C4-2B (cell line): ENCODE data around the gene PRICKLE2.
A peak's percentile ranks its signal among the peaks of the same experiment; 100 is the strongest.

Experiments
- H3K27ac ChIP-seq: fragments of 450-650 bp; 2 replicates; pipeline ENCODE4 v1.5.1; 2017
- ZFX ChIP-seq: fragments of 450-650 bp; IDR thresholded peaks from 2 replicates; pipeline ENCODE4 v1.6.1; 2017
- TF ChIP-seq, protein P1 (sequence below): fragments of 450-650 bp; conservative IDR thresholded peaks from 2 replicates; pipeline ENCODE4 v1.5.1; 2017; ENCODE audit warnings: mild to moderate bottlenecking

PRICKLE2 gene

DNA sequence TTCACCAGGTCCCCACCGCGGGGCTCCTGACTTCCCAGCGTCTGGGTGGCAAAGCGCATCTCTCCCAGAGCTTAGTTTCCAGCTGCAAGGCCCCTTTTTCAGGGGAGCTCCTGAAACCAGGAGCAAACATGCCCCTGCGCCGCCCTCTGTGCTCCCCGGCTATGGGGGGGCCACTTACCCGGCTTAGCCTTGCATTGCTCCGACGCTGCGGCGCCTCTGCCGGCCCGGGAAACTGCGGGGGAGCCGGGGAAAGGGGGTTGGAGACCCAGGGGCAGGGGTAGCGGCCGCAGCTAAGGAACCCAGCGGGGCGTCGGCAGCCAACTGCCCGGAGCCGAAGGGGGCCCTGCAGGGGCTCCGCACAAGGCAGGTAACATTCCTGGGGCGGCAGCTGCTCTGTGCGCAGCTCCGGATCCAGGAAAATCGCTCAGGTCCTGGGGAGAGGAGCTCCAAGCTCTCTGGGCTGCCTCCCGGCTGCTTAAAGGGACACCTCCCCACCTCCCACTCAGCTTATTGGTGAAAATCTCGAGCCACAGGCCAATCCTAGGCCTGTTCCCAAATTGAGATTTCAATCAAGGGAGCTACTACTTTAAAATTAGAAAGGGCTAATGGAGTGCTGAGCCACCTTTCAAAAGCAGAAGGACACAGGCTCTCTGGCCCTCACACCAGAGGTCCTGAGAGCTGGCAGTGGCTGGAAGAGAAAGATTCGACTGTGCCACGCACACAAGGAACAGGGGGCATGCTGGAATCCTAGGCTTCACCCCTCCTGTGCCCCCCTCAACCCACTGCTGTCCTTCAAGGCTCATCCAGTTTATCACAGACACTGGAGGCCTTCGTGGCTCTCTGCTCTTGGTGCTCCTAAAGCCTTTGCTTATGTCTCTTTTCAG is 42.7 kb upstream of the PRICKLE2 start:
- no peak for TF ChIP-seq ZFX
- H3K27ac ChIP-seq: peak overlapping the region; percentile 70

DNA sequence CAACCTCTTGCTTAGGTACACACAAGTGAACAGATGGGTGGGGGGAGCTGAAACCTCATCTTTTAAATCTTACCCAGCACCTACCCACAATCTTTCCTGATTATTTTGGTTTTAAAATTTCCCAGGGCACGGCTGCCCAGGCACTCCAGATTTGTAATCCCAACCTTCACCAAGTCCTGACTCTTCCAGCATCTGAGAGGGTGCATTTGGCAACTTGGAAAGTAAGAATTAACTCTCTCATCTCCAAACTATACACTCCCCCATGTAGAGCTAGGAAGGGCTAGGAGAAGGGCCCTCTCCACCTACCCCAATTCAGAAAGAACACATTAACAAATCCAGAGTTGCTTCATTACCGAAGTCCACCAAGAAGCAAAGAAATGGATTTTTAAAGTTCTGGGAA is 41.7 kb upstream of the PRICKLE2 start:
- H3K27ac ChIP-seq: peak overlapping the region; percentile 70; the same call in 1 of the 2 replicates
- TF ChIP-seq ZFX: no peak
- TF ChIP-seq, protein P1, sequence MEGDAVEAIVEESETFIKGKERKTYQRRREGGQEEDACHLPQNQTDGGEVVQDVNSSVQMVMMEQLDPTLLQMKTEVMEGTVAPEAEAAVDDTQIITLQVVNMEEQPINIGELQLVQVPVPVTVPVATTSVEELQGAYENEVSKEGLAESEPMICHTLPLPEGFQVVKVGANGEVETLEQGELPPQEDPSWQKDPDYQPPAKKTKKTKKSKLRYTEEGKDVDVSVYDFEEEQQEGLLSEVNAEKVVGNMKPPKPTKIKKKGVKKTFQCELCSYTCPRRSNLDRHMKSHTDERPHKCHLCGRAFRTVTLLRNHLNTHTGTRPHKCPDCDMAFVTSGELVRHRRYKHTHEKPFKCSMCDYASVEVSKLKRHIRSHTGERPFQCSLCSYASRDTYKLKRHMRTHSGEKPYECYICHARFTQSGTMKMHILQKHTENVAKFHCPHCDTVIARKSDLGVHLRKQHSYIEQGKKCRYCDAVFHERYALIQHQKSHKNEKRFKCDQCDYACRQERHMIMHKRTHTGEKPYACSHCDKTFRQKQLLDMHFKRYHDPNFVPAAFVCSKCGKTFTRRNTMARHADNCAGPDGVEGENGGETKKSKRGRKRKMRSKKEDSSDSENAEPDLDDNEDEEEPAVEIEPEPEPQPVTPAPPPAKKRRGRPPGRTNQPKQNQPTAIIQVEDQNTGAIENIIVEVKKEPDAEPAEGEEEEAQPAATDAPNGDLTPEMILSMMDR: no peak

DNA sequence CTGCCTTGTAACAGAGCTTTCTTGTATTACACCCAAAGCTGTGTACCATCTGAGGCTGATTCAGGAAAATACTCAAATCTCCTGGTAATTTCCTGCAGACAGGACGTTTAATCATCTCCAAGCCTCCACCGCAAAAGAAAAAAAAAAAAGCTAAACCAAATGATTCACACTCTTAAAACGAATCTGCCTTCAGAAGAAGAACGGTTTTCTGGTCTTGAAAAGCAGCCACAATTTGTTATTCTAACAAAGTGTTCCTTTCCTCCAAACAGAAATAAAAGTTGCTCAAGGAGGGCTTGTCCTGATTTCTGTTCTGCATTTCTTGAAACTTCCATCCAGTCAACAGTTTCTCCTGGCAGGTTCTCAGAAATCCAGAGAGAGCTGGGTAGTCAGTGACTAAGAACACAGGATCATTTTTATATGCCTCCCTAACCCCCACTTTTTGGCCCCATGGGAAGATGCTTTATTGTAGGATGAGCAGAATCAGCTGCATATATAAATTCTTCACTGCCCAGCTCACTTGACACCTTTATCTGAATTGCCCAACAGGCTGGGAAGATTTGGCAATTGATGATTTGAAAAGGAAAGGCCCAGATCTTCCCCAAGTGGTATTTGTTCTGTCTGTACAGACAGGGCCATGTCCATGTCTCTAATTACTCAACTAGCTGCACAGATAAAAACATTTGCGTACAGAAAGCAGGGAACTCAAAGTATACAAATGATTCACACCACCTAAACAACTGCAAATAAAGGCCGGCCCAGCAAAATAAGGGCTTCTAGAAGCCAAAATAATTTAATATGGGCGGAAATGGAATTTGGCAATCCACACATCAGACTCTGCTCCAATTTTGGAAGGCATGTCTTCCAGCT is 41.0 kb upstream of the PRICKLE2 start:
- H3K27ac ChIP-seq: peak overlapping the region; percentile 70; the same call in 1 of the 2 replicates
- TF ChIP-seq, protein P1: no peak
- no peak for TF ChIP-seq ZFX

DNA sequence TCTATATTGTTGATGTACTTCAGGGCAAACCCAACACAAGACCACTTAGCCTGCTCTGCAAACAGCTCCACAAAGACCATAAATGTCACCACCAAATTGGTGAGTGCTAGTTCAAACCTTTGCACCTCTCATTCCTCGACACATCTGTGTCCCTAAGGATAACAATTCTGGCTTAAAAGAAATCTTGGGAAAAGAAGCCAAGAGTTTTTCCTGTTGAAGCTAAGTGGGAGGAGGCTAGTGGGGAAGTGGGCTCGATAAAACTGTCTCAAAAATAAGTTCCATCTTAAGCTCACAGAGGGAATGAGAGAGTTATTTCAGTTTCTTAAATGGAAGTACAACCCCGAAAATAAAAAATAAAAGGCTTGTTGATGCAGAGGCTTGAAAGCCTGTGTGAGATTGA is 40.4 kb upstream of the PRICKLE2 start:
- TF ChIP-seq ZFX: no peak
- TF ChIP-seq, protein P1: no peak
- no peak overlapping the region; the same call in 1 of the 2 replicates for H3K27ac ChIP-seq

DNA sequence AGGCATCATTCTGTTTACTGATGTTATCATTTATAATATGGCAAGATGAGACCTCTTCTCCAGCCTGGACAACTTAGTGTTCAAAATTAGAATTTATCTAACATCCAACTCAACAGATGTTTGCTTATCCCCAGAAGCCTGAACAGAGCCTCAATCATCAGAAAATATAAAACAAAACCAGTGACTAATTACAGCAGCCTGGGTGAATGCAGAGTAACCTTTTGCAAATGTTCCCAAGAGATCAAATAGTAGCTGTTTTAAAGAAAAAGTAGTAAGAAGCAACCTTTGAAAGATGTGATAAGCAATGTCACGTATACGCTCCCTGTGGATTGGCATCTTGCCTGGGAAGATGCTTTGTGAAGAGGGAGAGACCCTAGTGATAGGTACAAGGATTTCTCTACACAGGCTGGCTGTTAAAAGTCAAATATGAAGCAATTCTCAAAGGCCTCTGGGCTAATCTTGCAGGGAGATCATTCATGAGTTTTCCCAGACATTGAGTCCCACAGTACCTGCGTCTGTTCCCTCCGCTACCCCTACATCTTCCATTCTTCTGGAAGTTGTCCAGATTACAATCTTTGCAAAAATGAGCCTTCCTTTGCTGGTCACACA is 39.3 kb upstream of the PRICKLE2 start:
- TF ChIP-seq ZFX: no peak
- TF ChIP-seq, protein P1: no peak
- H3K27ac ChIP-seq: no peak overlapping the region; the same call in 1 of the 2 replicates

DNA sequence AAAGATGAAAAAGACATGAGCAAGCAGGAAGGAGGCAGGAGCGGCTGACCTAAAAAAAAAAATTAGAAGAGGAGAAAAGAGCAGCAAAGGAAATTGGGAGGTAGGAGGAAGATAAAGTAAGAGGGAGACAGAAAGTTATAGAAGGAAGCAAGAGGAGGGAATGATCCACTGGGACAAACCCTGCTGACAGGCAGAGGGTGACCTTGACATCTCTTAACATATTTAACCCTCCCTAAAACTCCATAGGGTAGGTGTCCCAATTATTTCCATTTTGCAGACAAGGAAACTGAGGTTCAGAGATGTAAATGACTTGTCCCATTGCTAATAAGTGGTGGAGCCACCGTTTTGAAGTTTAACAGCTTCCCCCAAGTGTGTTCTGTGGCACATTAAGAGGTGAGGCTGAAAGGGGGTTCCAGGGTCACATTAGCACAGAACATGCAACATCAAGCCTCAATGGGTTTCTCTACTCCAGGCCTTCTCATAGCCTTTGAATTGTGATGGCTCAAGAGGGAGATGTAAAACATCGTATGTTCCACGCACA is 37.4 kb upstream of the PRICKLE2 start:
- no peak overlapping the region for H3K27ac ChIP-seq
- TF ChIP-seq, protein P1: peak; percentile 24
- no peak for TF ChIP-seq ZFX

DNA sequence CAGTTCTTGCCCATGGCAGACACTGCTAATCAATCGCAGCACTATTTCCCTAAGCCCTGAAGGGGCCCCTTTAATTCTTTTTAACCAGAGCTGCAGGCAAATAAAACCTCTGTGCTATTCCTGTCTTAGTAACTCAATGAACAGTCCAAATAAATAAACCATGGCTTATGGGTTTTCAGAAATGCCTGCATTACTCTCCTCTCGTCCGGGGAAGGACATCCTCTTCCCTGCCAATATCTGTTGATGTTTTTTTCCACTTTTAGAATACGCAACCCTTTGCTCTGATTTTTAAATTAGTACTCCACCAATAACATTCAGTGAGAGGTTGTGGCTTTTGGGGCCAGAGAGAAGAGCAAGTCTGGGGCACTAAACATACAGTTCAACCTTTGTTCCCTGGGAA is 35.2 kb upstream of the PRICKLE2 start:
- TF ChIP-seq, protein P1: no peak
- no peak for TF ChIP-seq ZFX
- no peak overlapping the region for H3K27ac ChIP-seq
